Right lobe of liver (tissue), 6 donors: Measurements from ENCODE around the gene TNPO2. TPM values are rescaled to one million over a fixed set of nuclear protein-coding genes. Genes with fewer than 3 reads are reported as not detected.

Experiments
- ATAC-seq, 4 donors: fragments of 200-7000 bp; cut with Tn5 transposase; one replicate each; pipeline ENCODE4 v1.9.1; 2020; ENCODE audit warnings: mild to moderate bottlenecking in 4 of 4, moderate library complexity in 4 of 4
- DNase-seq, 3 donors: peaks; one replicate each; pipeline ENCODE4 v3.0.0-alpha.2; 2020
- H3K27ac ChIP-seq, 3 donors: fragments of 200-600 bp; one replicate each; pipeline ENCODE4 v1.8.0; 2022
- H3K27me3 ChIP-seq, 2 donors: fragments of 200-600 bp; one replicate each; pipeline ENCODE4 v1.8.0; 2022
- H3K36me3 ChIP-seq, 4 donors: fragments of 200-600 bp; sonication (generic) in 1 of 4; one replicate each; pipeline versions ENCODE4 v1.5.1 to v1.8.0; 2017 to 2022; ENCODE audit warnings: control low read depth in 1 of 4
- H3K4me1 ChIP-seq, 4 donors: fragments of 200-600 bp; sonication (generic) in 1 of 4; one replicate each; pipeline versions ENCODE4 v1.5.1 to v1.8.0; 2017 to 2022; ENCODE audit warnings: control low read depth in 1 of 4
- H3K4me3 ChIP-seq, 3 donors: fragments of 200-600 bp; one replicate each; pipeline ENCODE4 v1.8.0; 2022
- H3K9me3 ChIP-seq, 4 donors: fragments of 200-600 bp; sonication (generic) in 1 of 4; one replicate each; pipeline versions ENCODE4 v1.5.1 to v1.8.0; 2017 to 2022; ENCODE audit warnings: control low read depth in 1 of 4
- CTCF ChIP-seq, 4 donors: fragments of 200-600 bp in 3 of 4; fragments of 450-650 bp in 1 of 4; IDR thresholded peaks; one replicate each; pipeline versions ENCODE4 v1.5.1 to v1.8.0; 2016 to 2022; ENCODE audit warnings: antibody characterized with exemption in 4 of 4, mild to moderate bottlenecking in 2 of 4
- POLR2A ChIP-seq: fragments of 450-650 bp; IDR thresholded peaks from one replicate; pipeline ENCODE4 v1.6.1; 2017; ENCODE audit warnings: antibody characterized with exemption, mild to moderate bottlenecking
- WGBS: methylation state at CpG from one replicate; pipeline ENCODE4 v1.1.6; 2018; ENCODE audit warnings: low coverage, low lambda C conversion rate; ENCODE audit not compliant: insufficient coverage; ENCODE audit errors: missing lambda C conversion rate; 5-methylcytosine and 5-hydroxymethylcytosine counted together
- intact Hi-C, 2 donors: fragments of 100-400 bp; cut with DNase I; formaldehyde crosslinking; loops; one replicate each; pipeline versions ENCODE4 v1.11.2 to v1.14.1; 2022
- total RNA-seq, 6 experiments: library from RNA; depleted of rRNA in 2 of 6; stranded (reverse); fragments of >200 nt in 2 of 6; fragmentation: NEBNext Ultra II Directional in 3 of 6; extraction: Animal tissue kit (Norgen Biotek cat#: 25700) in 3 of 6; gene quantifications; one replicate each; pipeline versions ENCODE4 v1.1.0 to v1.2.4, GENCODE V29; 2016 to 2023
- donor health status: DM: no; HTN: yes; CAD: no.
- donor health status: DM: no; HTN: no; CAD: no.
- donor health status: DM: no; HTN: no; CAD: no.
- donor health status: DM: no; HTN: yes; CAD: no.
- donor health status: DM: no; HTN: yes; CAD: no.

The TNPO2 gene
- total RNA-seq, 6 experiments from 2014 or later, result 14.8 to 28.7 (median 19.6) TPM

GRCh38 chr19:12696366-12697335, 27.1 kb downstream of the TNPO2 start, which contains the start of gene FBXW9:
TSS of gene FBXW9 (minus strand) at chr19:12696631. CDS start at chr19:12696581, 50 bp downstream.
- ATAC-seq (peak; percentile 81 to 95 (median 90)), DNase-seq (peak; percentile 92 to 96 (median 94))
- Histone ChIP-seq H3K27me3 (no peaks in the 10 kb centered on the region), H3K4me3 (peak within 1 kb of the TSS; percentile 92 to 96 (median 96)), H3K36me3 (peaks cover 0 to 12% (median 5%) of the 10 kb centered on the region in 4 donors), H3K9me3 (no peaks in the 10 kb centered on the region), H3K4me1 (peaks cover 0 to 11% (median 4%) of the 10 kb centered on the region in 4 donors), H3K27ac (peak within 1 kb of the TSS; percentile 62 to 69 (median 68))
- intact Hi-C loops, result no loop called here
- WGBS, result 20% methylated on average over 15 of the region's 59 CpGs
- TF ChIP-seq CTCF (IDR thresholded peaks at IDR 0.05) (no peak), POLR2A (peak; percentile 68)

GRCh38 chr19:12695997-12696365, 27.8 kb downstream of the TNPO2 start:
- no CpG with 5 or more reads among the region's 36 CpGs for WGBS
- Histone ChIP-seq H3K36me3 (peaks cover 0 to 5% (median 2%) of the 10 kb centered on the region in 4 donors), H3K9me3 (no peaks in the 10 kb centered on the region), H3K4me3 (peak overlapping the region; percentile 92 to 96 (median 96)), H3K27ac (no peak overlapping the region), H3K4me1 (peaks cover 0 to 11% (median 4%) of the 10 kb centered on the region in 4 donors), H3K27me3 (no peaks in the 10 kb centered on the region)
- TF ChIP-seq CTCF (IDR thresholded peaks at IDR 0.05), result no peak
- no peak for TF ChIP-seq POLR2A
- peak in 2 of 4 donors; percentile 8 to 16 for ATAC-seq
- no peak for DNase-seq
- intact Hi-C loops, result no loop called here

- no peak for DNase-seq
- ATAC-seq, result no peak
- Histone ChIP-seq H3K27ac (no peak overlapping the region), H3K36me3 (peaks cover 0 to under 1% (median under 1%) of the 10 kb centered on the region in 4 donors), H3K4me3 (peak overlapping the region; percentile 92 to 96 (median 96)), H3K9me3 (no peaks in the 10 kb centered on the region), H3K27me3 (no peaks in the 10 kb centered on the region), H3K4me1 (peaks cover 0 to 11% (median 4%) of the 10 kb centered on the region in 4 donors)
- no CpG with 5 or more reads among the region's 1 CpG for WGBS
- intact Hi-C loops, result no loop called here
- TF ChIP-seq POLR2A (no peak), CTCF (IDR thresholded peaks at IDR 0.05) (no peak)
These were observed 28.2 kb downstream of the TNPO2 start for GRCh38 chr19:12695514-12695913.

GRCh38 chr19:12695096-12695495, 28.6 kb downstream of the TNPO2 start:
- ATAC-seq (no peak), DNase-seq (no peak)
- peaks cover 0 to 11% (median 4%) of the 10 kb centered on the region in 4 donors for H3K4me1 ChIP-seq
- H3K9me3 ChIP-seq, result no peaks in the 10 kb centered on the region
- H3K27me3 ChIP-seq, result no peaks in the 10 kb centered on the region
- H3K4me3 ChIP-seq, result no peak overlapping the region
- no peak overlapping the region for H3K27ac ChIP-seq
- no CpG with 5 or more reads among the region's 2 CpGs for WGBS
- TF ChIP-seq POLR2A, result no peak
- no peak for TF ChIP-seq CTCF (IDR thresholded peaks at IDR 0.05)
- no peaks in the 10 kb centered on the region for H3K36me3 ChIP-seq
- intact Hi-C loops, result no loop called here
